ENCODE results near the gene MEOX1.

The MEOX1 gene

DNA sequence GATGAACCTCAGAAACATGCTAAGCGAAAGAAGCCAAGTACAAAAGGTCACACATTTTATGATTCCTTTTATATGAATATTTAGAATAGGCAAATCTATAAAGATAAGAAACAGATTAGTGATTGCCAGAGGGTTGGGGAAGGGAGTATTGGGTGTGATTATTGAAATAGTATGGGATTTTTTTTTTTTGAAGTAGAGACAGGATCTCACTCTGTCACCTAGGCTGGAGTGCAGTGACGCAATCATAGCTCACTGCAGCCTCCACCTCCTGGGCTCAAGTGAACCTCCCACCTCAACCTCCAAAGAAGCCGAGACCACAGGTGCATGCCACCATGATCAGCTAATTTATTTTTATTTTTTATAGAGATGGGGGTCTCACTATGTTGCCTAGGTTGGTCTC is 35.7 kb downstream of the MEOX1 start:
- H3K27ac ChIP-seq: no peak overlapping the region
- H3K4me3 ChIP-seq: no peak overlapping the region
- no peaks in the 10 kb centered on the region for H3K36me3 ChIP-seq
- TF ChIP-seq, protein P1, sequence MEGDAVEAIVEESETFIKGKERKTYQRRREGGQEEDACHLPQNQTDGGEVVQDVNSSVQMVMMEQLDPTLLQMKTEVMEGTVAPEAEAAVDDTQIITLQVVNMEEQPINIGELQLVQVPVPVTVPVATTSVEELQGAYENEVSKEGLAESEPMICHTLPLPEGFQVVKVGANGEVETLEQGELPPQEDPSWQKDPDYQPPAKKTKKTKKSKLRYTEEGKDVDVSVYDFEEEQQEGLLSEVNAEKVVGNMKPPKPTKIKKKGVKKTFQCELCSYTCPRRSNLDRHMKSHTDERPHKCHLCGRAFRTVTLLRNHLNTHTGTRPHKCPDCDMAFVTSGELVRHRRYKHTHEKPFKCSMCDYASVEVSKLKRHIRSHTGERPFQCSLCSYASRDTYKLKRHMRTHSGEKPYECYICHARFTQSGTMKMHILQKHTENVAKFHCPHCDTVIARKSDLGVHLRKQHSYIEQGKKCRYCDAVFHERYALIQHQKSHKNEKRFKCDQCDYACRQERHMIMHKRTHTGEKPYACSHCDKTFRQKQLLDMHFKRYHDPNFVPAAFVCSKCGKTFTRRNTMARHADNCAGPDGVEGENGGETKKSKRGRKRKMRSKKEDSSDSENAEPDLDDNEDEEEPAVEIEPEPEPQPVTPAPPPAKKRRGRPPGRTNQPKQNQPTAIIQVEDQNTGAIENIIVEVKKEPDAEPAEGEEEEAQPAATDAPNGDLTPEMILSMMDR (IDR thresholded peaks at IDR 0.05): no peak
- peaks cover 0 to under 1% (median 0%) of the 10 kb centered on the region in 4 donors for H3K4me1 ChIP-seq
- peaks cover 0 to 21% of the 10 kb centered on the region in 2 donors for H3K27me3 ChIP-seq
- H3K9me3 ChIP-seq: no peaks in the 10 kb centered on the region
- intact Hi-C loops (cut with DNase I; ENCODE audit: low total_unique reads): no loop called here
- DNase-seq: no peak

DNA sequence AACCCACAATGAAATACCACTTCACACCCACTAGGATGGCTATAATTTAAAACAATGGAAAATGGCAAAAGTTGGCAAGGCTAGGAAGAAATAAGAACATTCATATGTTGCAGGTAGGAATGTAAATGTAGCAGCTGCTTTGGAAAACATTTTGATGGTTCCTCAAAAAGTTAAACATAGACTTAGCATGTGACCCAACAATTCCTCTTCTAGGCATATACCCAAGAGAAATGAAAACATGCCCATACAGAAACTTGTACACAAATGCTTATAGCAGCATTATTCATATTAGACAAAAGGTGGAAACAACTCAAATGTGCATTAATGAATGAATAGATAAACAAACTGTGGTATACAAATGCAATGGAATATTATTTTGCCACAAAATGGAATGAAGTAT is 36.1 kb downstream of the MEOX1 start:
- H3K4me1 ChIP-seq: peaks cover 0 to 5% (median 0%) of the 10 kb centered on the region in 4 donors
- no peaks in the 10 kb centered on the region for H3K9me3 ChIP-seq
- H3K27ac ChIP-seq: no peak overlapping the region
- H3K36me3 ChIP-seq: no peaks in the 10 kb centered on the region
- no peak for DNase-seq
- peaks cover 0 to 21% of the 10 kb centered on the region in 2 donors for H3K27me3 ChIP-seq
- TF ChIP-seq, protein P1 (IDR thresholded peaks at IDR 0.05): no peak
- intact Hi-C loops (cut with DNase I; ENCODE audit: low total_unique reads): no loop called here
- H3K4me3 ChIP-seq: no peak overlapping the region

DNA sequence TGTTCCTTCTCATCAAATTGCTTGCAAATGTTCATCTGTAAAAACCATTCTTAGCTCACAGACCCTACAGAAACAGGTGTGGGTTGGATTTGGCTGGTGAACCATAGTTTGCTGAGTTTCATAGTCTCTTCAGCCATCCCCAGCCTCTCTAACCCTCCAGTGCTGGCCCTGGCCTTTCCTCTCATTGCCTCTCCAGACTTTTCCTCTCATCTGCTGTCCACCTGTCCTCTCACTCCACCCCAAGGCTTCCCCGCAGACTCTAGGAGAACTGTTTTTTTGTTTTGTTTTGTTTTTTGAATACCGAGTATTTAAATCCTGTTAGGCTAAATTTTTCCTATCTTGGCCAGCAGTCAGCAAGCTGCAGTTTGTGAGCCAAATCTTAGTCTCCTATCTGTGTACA is 41.1 kb downstream of the MEOX1 start:
- H3K9me3 ChIP-seq: no peaks in the 10 kb centered on the region
- TF ChIP-seq, protein P1 (IDR thresholded peaks at IDR 0.05): no peak
- no peak for DNase-seq
- no peak overlapping the region for H3K27ac ChIP-seq
- peaks cover 0 to 7% (median 0%) of the 10 kb centered on the region in 4 donors for H3K4me1 ChIP-seq
- H3K36me3 ChIP-seq: no peaks in the 10 kb centered on the region
- no peak overlapping the region for H3K4me3 ChIP-seq
- peaks cover 0 to 11% of the 10 kb centered on the region in 2 donors for H3K27me3 ChIP-seq
- intact Hi-C loops (cut with DNase I; ENCODE audit: low total_unique reads): no loop called here

DNA sequence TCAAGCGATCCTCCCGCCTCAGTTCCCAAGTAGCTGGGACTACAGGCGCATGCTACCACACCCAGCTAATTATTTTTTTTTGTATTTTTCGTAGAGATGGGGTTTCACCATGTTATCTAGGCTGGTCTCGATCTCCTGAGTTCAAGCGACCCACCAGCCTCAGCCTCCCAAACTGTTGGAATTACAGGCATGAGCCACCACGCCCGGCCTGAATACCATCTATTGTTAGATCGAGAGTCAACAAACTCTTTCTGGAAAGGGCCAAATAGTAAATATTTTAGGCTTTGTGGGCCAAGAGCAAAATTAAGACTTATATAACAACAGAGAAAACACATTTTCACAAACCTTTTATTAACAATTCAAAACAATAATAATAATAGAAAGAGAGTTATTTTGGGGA is 41.6 kb downstream of the MEOX1 start:
- Histone ChIP-seq H3K27ac (no peak overlapping the region), H3K9me3 (no peaks in the 10 kb centered on the region), H3K4me3 (no peak overlapping the region), H3K4me1 (peaks cover 0 to 7% (median 0%) of the 10 kb centered on the region in 4 donors), H3K27me3 (peaks cover 0 to 11% of the 10 kb centered on the region in 2 donors), H3K36me3 (no peaks in the 10 kb centered on the region)
- intact Hi-C loops (cut with DNase I; ENCODE audit: low total_unique reads): no loop called here
- TF ChIP-seq, protein P1 (IDR thresholded peaks at IDR 0.05): no peak
- DNase-seq: no peak

DNA sequence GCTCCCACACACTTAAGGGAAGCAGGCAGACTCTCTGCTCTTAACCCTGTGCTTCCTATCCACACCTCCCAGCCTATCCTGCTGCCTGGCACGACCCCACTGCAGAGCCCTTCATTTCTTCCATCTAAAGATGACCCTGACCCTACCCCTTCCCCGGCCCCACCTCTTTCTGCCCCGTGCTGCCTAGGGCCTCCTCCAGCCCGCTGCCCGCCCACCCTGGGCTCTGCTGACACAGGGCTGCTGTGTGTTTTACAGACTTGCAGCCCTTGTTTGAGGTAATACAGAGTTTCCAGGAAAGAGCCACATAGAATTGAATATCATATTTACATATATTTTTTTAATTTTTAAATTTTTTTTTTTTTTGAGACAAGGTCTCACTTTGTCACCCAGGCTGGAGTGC is 42.0 kb downstream of the MEOX1 start:
- TF ChIP-seq, protein P1 (IDR thresholded peaks at IDR 0.05): no peak
- H3K27ac ChIP-seq: no peak overlapping the region
- H3K4me1 ChIP-seq: peaks cover 0 to 7% (median 0%) of the 10 kb centered on the region in 4 donors
- no peak overlapping the region for H3K4me3 ChIP-seq
- DNase-seq: no peak
- no peaks in the 10 kb centered on the region for H3K36me3 ChIP-seq
- intact Hi-C loops (cut with DNase I; ENCODE audit: low total_unique reads): no loop called here
- H3K27me3 ChIP-seq: peaks cover 0 to 13% of the 10 kb centered on the region in 2 donors
- no peaks in the 10 kb centered on the region for H3K9me3 ChIP-seq

DNA sequence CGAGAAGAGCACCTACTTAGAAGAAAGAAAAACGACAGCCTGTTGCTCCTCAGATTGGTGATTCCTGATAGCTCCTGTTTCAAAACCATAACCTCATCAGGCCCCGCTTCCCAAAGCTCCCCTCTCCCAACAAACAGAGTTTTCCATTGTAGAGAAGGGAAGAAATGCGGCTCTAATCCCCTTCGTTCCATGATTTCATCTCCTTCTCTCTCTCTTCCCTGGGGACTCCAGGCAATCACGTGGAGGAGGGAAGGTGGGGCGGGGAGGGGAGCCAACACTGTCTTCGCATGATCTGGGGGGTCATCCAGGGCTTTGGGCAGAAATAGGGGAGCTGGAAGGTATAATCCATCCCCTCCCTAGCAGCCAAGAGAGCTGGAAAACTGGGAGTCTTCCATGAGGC is 43.4 kb downstream of the MEOX1 start:
- no peak for DNase-seq
- H3K36me3 ChIP-seq: no peaks in the 10 kb centered on the region
- H3K4me1 ChIP-seq: peaks cover 0 to 7% (median 0%) of the 10 kb centered on the region in 4 donors
- intact Hi-C loops (cut with DNase I; ENCODE audit: low total_unique reads): no loop called here
- no peak overlapping the region for H3K27ac ChIP-seq
- no peak overlapping the region for H3K4me3 ChIP-seq
- no peaks in the 10 kb centered on the region for H3K9me3 ChIP-seq
- TF ChIP-seq, protein P1 (IDR thresholded peaks at IDR 0.05): no peak
- H3K27me3 ChIP-seq: peaks cover 0 to 10% of the 10 kb centered on the region in 2 donors

All from tibial artery (tissue), 4 donors.